Right kidney (tissue), 9 donors: ENCODE results near the gene RAB18.
"Not testable (repeated sequence)": the region's sequence is repeated elsewhere in the genome, so short reads cannot be mapped to it uniquely, and the experiment has no call there.

Source experiments
- DNase-seq: peaks from one replicate; pipeline ENCODE4 v3.0.0-alpha.2; 2016
- long read RNA-seq, 8 donors: transcript quantifications; one replicate each; lab custom pipeline, GENCODE V29; 2026

RAB18 gene
- long read RNA-seq, donor 1, full-length matches to known transcripts: 29 of 36 reads
- long read RNA-seq, donor 1, partial matches to known transcripts: 7 of 36 reads
- long read RNA-seq, donor 1, other reads (novel, unspliced or antisense): 0 of 36 reads
- long read RNA-seq, donor 2, full-length matches to known transcripts: 19 of 19 reads
- long read RNA-seq, donor 2, partial matches to known transcripts: 0 of 19 reads
- long read RNA-seq, donor 2, other reads (novel, unspliced or antisense): 0 of 19 reads
- long read RNA-seq, donor 3, full-length matches to known transcripts: 16 of 16 reads
- long read RNA-seq, donor 3, partial matches to known transcripts: 0 of 16 reads
- long read RNA-seq, donor 3, other reads (novel, unspliced or antisense): 0 of 16 reads
- long read RNA-seq, donor 4, full-length matches to known transcripts: 28 of 37 reads
- long read RNA-seq, donor 4, partial matches to known transcripts: 9 of 37 reads
- long read RNA-seq, donor 4, other reads (novel, unspliced or antisense): 0 of 37 reads
- long read RNA-seq, donor 5, full-length matches to known transcripts: 27 of 27 reads
- long read RNA-seq, donor 5, partial matches to known transcripts: 0 of 27 reads
- long read RNA-seq, donor 5, other reads (novel, unspliced or antisense): 0 of 27 reads
- long read RNA-seq, donor 6, full-length matches to known transcripts: 21 of 21 reads
- long read RNA-seq, donor 6, partial matches to known transcripts: 0 of 21 reads
- long read RNA-seq, donor 6, other reads (novel, unspliced or antisense): 0 of 21 reads
- long read RNA-seq, donor 7, full-length matches to known transcripts: 37 of 43 reads
- long read RNA-seq, donor 7, partial matches to known transcripts: 6 of 43 reads
- long read RNA-seq, donor 7, other reads (novel, unspliced or antisense): 0 of 43 reads
- long read RNA-seq, donor 8, full-length matches to known transcripts: 20 of 40 reads
- long read RNA-seq, donor 8, partial matches to known transcripts: 20 of 40 reads
- long read RNA-seq, donor 8, other reads (novel, unspliced or antisense): 0 of 40 reads

DNA sequence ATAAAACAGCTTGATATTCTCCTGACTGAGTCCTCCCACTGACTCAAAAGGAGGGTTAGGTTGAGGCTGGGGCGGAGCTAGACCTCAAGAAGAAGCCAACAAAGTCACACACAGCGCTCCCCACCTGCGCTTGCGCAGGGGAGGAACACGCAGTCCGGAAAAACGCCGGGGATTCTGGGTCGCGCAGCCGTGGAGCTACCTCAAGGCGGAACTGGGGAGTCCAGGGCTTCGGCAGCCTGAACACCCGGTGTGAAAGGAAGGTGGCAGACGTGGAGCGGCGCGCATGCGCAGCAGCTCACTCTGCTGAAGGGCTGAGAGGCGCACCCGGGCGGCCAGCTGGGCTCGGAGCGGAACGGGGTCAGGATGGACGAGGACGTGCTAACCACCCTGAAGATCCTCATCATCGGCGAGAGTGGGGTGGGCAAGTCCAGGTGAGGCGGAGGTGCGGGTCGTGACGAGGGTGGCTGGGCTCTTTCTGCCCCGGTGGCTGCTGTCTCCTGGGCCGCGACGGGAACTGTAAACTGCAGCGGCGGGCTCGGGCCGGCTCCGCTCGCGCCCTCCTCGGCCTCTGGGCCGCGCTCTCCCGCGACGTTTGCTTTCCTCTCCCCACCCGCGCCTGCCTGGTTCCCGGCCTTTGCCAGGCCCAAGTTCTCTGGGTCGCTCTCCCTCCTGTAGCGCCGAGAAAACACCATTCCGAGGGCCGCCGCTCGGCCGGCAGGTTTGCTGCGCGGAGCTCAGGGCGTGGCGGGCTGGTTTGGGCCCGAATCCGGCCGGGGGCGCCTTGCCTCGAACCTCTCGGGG lies at the start of gene RAB18:
Gene RAB18, plus strand, starts transcription at position 298 of the 801 bp plus-strand sequence. Its CDS starts 66 bp downstream, at position 364.
- peak; percentile 98 for DNase-seq

DNA sequence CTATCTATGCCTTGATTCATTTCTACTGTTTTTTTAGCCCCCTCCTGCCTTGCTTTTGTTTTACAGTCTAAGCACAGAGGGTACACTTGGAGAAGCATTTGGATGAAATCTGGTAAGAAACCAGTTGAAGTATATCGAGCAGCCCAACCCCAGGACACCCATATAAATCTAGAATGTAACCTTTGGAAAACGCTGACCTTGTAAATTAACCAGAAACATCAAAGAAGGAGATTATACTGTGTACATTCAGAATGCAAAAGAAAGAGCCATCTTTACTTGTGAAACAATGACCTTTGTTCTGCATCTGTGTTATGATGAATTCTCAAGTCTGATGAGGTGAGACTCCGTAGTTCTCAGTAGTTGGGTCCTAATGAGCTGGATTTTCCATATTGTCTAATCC lies 49.3 kb upstream of the RAB18 start:
- DNase-seq: no peak

DNA sequence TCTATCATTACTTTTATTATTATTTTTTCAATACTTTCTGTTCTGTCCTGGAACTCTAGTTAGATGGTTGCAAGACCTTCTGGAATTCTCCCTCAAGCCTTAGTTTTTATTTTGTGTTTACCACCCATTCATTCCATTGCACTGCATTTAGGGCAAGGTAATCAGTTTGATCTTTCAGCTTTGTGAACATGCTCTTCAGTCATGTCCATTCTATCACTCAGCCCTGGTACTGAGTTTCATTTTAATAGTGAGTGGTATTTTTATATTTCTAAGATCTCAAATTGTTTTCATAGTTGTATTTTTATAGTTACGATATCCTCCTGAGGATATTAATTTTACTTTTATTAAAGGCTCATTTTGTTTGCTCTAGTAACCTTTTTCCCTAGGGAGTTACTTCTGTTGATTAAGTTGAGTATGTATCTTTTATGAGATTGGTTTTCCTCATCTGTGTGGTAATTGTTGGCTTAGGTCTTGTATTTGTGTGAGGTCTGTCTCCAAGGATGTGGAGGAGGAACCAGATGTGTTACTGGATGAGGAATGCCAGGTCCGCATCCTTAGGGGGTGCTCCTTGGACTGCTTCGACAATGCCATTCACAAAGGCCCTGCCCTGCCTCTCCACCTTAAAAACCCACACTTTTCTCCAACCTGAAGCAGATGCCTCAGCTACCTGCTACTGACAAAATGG lies 46.7 kb upstream of the RAB18 start:
- no peak for DNase-seq

DNA sequence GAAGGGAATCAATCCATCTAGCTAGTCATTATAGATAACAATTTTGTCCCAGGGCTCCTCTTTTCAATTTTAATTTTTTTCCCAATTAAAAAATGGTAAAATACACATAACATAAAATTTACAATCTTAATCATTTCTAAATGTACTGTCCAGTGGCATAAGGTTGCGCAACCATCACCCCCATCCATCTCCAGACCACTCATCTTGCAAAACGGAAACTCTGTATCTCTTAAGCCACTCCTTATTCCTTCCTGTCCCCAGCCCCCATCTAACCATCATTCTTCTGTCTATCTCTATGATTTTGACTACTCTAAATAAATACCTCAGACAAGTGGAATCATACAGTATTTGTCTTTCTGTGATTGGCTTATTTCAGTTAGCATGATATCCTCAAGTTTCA lies 46.1 kb upstream of the RAB18 start:
- no peak for DNase-seq

DNA sequence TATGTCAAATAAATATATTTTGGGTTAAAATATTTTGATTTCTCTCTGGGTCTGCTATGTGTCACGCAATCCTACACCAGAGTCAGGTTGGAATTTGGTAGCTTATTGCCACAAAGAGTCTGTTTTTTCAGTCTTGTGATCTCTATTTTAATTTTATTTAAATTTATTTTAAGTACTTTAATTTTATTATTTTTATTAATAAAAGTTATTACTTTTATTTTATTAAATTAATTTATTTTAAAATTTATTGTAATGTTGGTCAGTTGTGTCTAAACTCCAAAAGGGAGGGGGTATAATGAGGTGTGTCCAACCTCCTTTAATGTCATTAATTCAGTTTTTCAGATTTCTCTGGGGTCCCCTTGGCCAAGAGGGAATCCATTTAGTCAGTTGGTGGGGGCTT lies 42.8 kb upstream of the RAB18 start:
- no peak for DNase-seq

DNA sequence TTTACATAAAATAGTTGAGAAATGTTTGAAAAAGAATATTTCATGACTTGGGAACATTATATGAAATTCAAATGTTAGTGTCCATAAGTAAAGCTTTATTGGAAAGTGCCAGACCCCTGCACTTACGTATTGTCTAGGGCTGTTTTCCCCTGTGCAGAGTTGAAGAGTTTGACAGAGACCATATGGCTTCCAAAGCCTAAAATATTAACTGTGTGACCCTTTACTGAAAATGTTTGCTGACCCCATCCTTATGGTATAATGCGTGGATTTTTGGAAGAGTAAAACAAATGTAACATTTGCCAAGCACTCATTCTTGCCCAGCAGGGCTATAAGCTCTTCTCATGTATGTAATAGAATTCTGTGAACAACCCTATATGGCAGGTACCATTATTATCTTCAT lies 40.1 kb upstream of the RAB18 start:
- no peak for DNase-seq

DNA sequence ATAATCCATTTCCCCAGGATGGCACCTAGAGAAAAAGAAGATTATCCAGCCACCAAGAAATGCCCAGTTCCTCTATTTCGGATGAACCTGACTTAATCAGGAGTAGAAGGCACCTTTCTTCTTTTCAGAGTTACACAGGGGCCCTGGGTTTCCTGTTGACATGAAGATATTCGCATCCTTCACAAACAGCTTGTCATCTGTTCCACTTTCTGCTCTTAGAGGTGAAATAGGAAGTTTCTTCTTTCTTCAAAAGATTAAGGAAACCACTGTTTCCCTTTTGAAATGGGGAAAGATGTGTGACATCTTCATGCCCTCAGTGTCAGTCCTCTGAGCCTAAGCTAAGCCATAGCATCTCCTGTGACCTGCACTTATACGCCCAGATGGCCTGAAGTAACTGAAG lies 39.1 kb upstream of the RAB18 start:
- no peak for DNase-seq

DNA sequence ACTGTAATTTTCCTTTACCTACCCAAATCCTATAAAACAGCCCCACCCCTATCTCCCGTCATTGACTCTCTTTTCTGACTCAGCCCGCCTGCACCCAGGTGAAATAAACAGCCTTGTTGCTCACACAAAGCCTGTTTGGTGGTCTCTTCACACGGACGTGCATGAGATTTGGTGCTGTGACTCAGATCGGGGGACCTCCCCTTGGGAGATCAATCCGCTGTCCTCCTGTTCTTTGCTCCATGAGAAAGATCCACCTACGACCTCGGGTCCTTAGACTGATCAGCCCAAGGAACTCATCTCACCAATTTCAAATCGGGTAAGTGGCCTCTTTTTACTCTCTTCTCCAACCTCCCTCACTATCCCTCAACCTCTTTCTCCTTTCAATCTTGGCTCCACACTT lies 38.5 kb upstream of the RAB18 start:
- not testable (repeated sequence) for DNase-seq

DNA sequence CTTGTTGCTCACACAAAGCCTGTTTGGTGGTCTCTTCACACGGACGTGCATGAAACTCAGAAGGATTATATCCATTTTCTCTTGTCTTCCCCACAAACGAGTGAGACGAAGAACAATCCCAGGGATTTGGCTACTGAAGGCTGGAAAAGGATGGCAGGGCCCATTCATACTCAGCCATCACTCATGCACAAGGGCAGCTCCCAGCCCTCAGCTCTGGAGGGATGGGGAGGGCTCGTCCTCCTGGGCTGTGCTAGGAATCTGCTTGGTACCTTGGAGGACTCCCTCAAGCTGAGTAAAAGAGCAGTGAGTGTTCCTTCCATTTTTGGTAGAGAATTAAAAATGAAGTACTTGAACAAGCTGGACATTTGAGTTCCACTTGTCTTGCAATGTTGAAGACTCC lies 33.2 kb upstream of the RAB18 start:
- DNase-seq: no peak

DNA sequence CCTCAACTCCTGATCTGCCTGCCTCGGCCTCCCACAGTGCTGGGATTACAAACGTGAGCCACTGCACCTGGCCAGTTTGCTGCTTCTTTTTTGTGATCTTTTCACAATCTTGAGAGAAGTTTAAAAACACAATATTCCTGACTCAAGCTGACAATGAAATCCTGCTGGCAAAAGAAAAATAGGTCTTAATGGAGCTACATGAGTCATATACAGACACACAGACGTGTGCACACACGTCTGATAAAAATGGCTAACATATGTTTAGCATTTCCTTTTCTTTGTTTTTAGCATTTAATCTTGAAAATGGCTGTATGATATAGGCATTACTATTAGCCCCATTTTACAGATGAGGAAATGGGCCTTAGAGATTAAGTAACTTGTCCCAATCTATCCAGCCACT lies 29.4 kb upstream of the RAB18 start:
- DNase-seq: no peak

DNA sequence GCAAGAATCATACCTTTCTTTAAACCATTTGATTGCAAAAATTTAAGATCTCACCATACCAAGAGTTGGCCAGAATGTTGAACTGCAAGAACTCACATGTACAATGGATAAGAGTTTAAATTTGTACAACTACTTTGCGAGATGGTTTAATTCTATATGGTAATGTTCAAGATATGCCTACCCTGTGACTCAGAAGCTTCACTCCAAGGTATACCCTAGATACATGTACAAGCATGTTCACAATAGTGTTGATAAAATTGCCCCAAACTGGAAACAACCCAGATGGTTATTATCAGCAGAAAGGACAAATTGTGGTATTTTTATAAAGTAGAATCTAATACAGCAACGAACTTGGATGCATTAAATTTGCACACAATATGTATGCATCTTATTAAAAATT lies 25.1 kb upstream of the RAB18 start:
- no peak for DNase-seq

DNA sequence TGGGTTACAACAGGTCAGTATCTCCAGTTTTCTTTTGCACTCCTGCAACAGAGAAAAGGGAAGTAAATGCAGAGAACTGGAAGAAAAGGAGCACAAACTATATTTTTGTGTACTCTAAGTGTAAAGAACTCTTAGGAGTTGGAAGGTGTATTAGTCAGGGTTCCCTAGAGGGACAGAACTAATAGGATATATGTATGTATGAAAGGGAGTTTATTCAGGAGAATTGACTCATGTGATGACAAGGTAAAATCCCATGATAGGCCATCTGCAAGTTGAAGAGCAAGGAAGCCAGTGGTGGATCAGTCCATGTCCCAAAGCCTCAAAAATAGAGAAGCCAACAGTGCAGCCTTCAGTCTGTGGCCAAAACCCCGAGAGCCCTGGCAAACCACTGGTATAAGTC lies 22.6 kb upstream of the RAB18 start:
- DNase-seq: no peak

DNA sequence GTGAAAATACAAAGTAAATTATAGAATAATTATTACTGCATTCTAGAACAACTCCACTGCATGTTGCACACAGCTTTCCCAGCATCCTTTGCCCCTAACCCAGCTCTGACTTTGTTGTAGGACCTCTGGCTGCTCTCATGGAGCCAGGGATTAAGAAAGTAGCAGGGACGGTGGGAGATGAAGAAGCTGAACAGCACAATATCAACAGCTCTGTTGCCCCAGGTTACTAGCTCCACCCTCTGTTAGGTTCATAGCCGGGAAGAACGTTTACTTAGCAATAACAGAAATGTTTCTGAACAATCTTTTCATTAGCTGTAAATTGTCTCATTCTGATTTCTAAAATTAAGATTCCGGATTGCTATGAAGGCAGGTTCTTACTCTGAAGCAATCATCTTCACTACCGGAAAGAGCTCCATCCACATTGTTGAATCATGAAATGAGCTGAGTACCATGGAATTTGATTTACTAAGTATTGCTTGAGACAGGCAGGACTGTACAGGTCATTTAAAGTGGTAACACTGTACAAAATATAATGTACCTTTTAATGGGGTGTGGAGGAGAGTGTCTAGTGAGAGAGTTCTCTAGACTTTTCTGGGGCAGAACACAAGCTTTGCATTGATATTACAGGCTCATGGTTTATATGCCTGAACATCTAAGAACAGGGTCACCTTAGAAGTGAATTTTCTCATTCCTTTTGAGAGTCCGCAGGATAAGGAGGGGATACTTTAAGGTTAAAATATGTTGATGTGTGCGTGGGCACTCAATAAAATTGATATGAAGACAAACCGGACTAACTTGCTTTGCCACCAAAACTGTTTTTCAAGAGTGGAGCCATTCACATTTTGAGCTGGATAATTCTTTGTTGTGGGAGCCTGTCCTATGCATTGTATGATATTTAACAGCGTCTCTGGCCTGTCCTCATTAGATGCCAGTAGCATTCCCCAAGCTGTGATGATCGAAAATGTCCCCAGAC lies 20.8 kb upstream of the RAB18 start:
- DNase-seq: no peak

DNA sequence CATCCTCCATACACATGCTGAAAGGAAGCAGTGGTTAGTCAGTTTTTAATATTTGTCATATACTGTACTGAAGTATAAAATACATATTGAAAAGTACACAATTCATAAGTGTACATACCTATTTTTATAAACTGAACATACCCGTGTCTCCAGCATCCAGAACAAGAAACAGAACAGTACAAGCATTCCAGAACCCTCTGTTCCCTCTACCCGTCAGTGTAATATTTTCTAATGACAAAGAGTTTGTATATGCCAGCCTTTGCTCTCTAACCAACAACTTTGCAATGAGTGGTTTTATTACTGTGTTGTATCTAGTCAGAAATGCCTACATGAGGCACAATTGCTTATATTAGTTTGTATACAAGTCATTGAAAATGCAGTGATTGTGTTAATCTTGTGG lies 18.7 kb upstream of the RAB18 start:
- no peak for DNase-seq

DNA sequence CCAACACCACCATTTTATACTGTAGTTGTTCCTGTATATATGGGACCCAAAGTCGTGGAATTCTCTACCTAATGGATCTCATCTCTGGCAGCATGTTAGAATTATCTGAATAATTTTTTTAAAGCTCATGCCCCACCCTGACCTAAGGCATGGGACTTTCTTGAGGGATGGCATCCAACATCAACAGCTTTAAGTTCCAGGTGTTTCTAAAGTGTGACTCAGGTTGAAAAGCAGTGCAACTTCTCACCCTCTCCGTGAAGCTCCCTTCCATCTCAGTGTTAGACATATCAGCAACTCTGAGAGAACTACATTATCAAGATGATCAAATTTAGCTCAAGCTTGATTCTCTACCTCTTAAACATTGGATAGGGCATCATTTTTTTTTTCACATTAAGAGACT lies 18.1 kb upstream of the RAB18 start:
- no peak for DNase-seq

DNA sequence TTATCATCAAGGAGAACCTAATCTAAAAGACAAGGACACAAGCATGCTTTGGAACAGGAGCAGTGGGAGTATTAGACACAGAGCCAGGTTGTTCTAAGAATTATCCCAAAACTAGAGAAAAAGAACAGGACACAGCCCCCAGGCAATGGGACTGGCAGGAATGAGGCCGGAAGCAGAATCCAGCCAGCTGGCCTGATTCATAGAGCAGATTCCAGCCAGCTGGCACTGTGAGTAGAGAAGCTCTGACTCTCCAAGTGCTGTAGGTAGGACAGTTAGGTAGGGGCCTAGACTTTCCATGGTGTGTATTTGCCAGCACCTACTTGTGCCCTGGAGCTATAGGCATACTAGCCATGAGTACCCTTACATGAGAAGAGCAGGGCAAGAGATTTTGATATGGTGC lies 13.3 kb upstream of the RAB18 start:
- DNase-seq: no peak

DNA sequence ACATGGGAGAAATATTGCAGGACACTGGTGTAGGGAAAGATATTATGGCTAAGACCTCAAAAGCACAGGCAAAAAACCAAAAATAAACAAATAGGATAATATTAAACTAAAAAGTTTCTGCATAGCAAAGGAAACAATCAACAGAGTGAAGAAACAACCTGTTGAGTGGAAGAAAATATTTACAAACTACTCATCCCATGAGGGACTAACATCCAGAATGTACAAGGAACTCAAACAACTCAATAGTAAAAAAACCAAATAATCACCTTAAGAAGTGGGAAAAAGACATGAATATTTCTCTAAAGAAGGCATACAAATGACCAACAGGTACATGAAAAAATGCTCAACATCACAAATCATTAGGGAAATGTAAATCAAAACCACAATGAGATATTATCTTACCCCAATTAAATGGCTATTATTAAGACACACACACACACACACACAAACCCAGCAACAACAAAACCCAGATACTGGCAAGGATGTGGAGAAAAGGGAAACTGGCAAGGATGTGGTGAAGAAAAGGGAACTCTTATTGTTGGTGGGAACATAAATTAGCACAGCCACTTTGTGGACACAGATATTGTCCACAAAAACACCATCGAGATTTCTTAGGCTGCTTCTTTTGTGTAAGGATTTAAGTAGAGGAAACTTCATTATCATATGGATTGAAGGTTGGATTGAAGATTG lies 9.8 kb upstream of the RAB18 start:
- DNase-seq: no peak

DNA sequence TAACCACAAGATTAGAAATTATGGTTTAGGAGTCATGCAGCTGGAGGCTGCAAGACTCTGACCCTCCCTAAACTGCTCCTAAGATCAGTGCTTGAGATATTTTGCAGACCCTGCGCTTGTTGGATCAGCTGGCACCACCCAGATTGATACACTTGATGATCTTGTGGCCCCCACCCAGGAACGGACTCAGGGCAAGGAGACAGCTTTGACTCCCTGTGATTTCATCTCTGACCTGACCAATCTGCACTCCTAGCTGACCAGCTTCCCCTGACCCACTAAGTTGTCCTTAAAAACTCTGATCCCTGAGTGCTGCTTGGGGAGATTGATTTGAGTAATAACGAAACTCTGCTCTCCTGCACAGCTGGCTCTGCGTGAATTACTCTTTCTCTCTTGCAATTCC lies 8.0 kb upstream of the RAB18 start:
- no peak for DNase-seq

DNA sequence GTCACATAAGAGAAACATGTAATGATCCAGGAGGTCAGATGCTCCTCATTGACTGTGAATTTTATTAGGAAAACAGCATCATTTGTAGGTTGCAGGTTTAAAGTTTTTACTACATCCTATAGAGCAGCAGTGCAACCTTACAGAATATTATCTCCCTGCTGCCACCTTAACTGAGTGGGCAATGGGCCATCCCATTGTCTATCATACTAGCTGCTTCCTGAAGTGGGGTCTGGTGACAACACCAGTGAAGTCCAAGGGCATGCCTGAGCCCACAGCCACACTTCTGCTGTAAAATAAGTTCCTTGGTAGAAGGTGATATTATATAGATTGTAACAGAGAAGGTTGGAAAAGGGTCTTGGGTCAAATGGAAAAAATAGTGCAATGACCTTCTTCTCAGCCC lies 4.0 kb upstream of the RAB18 start:
- DNase-seq: no peak

DNA sequence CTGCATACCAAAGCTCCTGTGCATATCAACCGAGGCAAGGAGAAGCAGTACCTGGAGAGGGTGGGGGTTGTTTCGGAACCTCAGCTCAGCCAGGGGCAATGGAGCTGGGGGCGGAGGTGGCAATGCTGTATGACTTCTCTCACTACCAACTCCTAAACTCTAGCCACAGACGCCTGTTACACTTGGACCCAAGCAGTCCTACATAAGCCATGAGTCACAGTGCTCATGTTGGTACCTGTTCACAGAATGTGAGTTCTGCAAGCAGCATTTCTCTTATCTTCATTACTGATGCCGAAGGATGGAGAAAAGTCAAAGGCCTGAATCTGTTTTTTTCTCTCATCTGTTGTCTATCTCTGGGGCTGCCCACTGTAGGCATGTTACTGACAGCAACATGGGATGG lies 3.2 kb upstream of the RAB18 start:
- no peak for DNase-seq
